ENCODE data around the gene MAGEA12.
"Not testable (repeated sequence)": the region's sequence is repeated elsewhere in the genome, so short reads cannot be mapped to it uniquely, and the experiment has no call there.

MAGEA12 gene

DNA sequence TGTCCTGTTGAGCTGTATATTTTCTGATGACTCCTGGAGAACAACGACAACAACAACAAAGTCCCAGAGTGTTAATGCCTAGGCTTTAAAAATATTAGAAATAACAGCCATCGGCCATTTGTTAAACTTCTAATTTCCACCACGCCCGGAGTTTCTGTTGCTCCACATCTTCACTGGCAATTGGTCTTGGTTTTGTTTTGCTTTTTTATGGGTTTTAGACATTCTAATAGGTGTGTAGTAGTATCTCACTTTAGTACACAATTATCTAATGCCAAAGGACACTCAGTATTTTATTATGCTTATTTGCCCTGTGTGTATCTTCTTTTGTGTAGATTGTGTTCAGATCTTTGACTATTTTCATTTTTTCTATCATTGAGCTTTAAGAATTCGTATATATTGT is 5.0 kb downstream of the MAGEA12 start:
- Histone ChIP-seq H3K9ac (no peak overlapping the region), H3K27me3 (ENCODE audit: insufficient read depth, low read depth) (no peaks in the 10 kb centered on the region), H4K20me1 (ENCODE audit: insufficient read depth) (no peaks in the 10 kb centered on the region), H3K36me3 (ENCODE audit: insufficient read depth) (no peaks in the 10 kb centered on the region), H3K27ac (no peak overlapping the region), H2AFZ (ENCODE audit: low read depth) (no peak overlapping the region), H3K79me2 (ENCODE audit: insufficient read depth, low read depth) (no peaks in the 10 kb centered on the region), H3K4me3 (IDR thresholded peaks at IDR 0.05; ENCODE audit: insufficient read depth, low read depth, low read length) (no peak overlapping the region), H3K4me1 (ENCODE audit: low read depth, poor library complexity, severe bottlenecking) (no peaks in the 10 kb centered on the region), H3K4me2 (no peak overlapping the region)
- TF ChIP-seq, protein P1, sequence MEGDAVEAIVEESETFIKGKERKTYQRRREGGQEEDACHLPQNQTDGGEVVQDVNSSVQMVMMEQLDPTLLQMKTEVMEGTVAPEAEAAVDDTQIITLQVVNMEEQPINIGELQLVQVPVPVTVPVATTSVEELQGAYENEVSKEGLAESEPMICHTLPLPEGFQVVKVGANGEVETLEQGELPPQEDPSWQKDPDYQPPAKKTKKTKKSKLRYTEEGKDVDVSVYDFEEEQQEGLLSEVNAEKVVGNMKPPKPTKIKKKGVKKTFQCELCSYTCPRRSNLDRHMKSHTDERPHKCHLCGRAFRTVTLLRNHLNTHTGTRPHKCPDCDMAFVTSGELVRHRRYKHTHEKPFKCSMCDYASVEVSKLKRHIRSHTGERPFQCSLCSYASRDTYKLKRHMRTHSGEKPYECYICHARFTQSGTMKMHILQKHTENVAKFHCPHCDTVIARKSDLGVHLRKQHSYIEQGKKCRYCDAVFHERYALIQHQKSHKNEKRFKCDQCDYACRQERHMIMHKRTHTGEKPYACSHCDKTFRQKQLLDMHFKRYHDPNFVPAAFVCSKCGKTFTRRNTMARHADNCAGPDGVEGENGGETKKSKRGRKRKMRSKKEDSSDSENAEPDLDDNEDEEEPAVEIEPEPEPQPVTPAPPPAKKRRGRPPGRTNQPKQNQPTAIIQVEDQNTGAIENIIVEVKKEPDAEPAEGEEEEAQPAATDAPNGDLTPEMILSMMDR (conservative IDR thresholded peaks at IDR 0.05; ENCODE audit: low read depth, low read length): no peak

DNA sequence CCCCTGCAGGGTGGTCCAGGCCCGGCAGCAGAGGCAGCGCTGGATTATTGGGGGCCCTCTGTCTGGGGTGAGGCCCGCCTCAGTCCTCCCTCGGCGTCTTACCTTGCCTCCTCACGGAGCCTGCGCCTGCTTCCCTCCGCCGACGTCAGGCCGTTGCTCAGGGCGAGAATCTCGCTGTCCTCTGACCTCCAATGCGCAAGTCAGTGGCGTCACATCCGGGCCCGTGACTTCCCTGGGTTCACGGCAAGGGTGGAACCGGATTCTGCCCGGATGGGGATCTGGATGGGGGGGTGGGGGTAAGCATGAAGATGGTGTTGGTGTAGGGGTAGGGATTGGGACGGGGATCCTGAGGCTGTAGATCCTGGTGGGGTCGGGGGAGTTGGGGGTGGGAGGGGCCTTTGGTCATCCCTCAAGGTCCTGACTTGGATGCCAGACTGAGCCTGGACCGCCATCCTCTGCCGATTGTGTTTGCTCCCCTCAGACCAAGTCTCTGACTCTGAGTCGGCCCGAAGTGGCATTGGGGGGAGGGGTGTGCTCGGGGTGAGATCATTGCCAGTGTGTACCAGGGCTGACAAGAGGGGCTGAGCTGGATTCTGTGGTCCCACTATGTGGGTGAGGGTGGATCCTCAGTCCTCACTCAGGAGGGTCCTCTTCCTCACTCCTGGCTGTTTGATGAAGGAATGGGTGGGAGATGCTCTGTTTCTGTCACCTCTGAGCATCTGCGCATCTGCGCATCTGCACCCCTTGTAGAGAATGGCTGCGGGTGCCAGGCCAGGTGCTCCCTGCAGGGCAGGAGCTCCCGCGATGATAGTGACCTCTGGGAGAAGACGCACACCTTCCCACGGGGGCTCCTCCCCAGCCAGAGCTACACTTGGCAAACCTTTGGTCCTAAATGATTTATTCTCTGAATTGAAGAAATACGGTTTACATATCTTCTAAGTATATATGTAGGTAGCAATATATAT is 20.4 kb downstream of the MAGEA12 start, which contains the start of gene MAGEA2:
Gene MAGEA2, minus strand, starts transcription at position 157 of the 965 bp plus-strand sequence. CDS start 2,479 bp downstream, outside the sequence.
- not testable (repeated sequence) for H3K36me3 ChIP-seq (ENCODE audit: insufficient read depth); H3K79me2 ChIP-seq (ENCODE audit: insufficient read depth, low read depth); H3K4me2 ChIP-seq; H3K27me3 ChIP-seq (ENCODE audit: insufficient read depth, low read depth); H3K27ac ChIP-seq; H3K4me3 ChIP-seq (IDR thresholded peaks at IDR 0.05; ENCODE audit: insufficient read depth, low read depth, low read length); H3K4me1 ChIP-seq (ENCODE audit: low read depth, poor library complexity, severe bottlenecking); H2AFZ ChIP-seq (ENCODE audit: low read depth); H4K20me1 ChIP-seq (ENCODE audit: insufficient read depth); H3K9ac ChIP-seq

DNA sequence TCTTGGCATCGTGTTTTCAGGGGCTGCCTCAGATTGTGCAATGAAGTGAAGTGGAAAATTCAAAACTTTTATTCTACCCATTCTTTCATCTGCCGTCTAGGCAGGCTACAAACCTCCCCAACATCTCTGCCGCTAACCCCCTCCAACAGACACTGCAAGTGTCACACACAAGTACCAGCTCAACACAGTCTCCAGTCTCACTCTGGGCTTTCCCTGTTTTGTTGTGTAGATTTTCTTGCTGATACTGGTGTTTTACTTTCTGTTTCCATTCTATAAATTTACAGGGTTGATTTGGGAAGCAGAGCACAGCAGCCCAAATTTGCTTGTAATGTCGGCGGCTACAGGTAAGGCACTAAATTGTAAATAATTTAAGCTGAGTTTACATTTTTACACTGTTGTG is 21.3 kb downstream of the MAGEA12 start:
- not testable (repeated sequence) for H3K79me2 ChIP-seq (ENCODE audit: insufficient read depth, low read depth); H2AFZ ChIP-seq (ENCODE audit: low read depth); H3K4me2 ChIP-seq; H3K27ac ChIP-seq; H3K4me1 ChIP-seq (ENCODE audit: low read depth, poor library complexity, severe bottlenecking); H4K20me1 ChIP-seq (ENCODE audit: insufficient read depth); H3K36me3 ChIP-seq (ENCODE audit: insufficient read depth); H3K27me3 ChIP-seq (ENCODE audit: insufficient read depth, low read depth); H3K9ac ChIP-seq; H3K4me3 ChIP-seq (IDR thresholded peaks at IDR 0.05; ENCODE audit: insufficient read depth, low read depth, low read length)

DNA sequence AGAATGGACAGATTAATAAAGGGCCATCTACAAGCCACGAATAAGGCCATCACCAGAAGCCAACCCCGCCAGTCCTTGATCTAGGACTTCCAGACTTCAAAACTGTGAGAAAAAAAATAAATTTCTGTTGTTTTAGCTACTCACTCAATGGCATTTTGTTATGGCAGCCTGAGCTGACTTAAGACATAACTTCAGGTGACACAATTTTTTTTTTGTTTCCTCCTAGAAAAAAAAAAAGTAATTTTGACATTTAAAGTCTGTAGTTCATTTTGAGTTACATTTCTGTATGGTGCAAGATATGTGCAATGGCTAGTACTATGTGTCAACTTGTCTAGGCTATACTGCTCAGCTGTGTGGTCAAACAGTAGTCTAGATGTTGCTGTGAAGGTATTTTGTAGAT is 25.4 kb downstream of the MAGEA12 start, which contains the start of gene CSAG3:
Gene CSAG3, plus strand, starts transcription at position 301 of the 400 bp plus-strand sequence.
- H3K4me3 ChIP-seq (IDR thresholded peaks at IDR 0.05; ENCODE audit: insufficient read depth, low read depth, low read length); H3K27me3 ChIP-seq (ENCODE audit: insufficient read depth, low read depth); H3K9ac ChIP-seq; H3K4me2 ChIP-seq; H3K79me2 ChIP-seq (ENCODE audit: insufficient read depth, low read depth); H4K20me1 ChIP-seq (ENCODE audit: insufficient read depth); H3K4me1 ChIP-seq (ENCODE audit: low read depth, poor library complexity, severe bottlenecking); H3K36me3 ChIP-seq (ENCODE audit: insufficient read depth); H2AFZ ChIP-seq (ENCODE audit: low read depth); H3K27ac ChIP-seq: not testable (repeated sequence)

- not testable (repeated sequence) for H3K9ac ChIP-seq; H4K20me1 ChIP-seq (ENCODE audit: insufficient read depth); H3K4me2 ChIP-seq; H3K27me3 ChIP-seq (ENCODE audit: insufficient read depth, low read depth); H3K36me3 ChIP-seq (ENCODE audit: insufficient read depth); H2AFZ ChIP-seq (ENCODE audit: low read depth); H3K4me3 ChIP-seq (IDR thresholded peaks at IDR 0.05; ENCODE audit: insufficient read depth, low read depth, low read length); H3K27ac ChIP-seq; H3K79me2 ChIP-seq (ENCODE audit: insufficient read depth, low read depth); H3K4me1 ChIP-seq (ENCODE audit: low read depth, poor library complexity, severe bottlenecking)
Measured at GRCh38 chrX:152759544-152759943, 26.0 kb downstream of the MAGEA12 start.

GRCh38 chrX:152761582-152761981 is 28.0 kb downstream of the MAGEA12 start:
- H3K36me3 ChIP-seq (ENCODE audit: insufficient read depth); H3K9ac ChIP-seq; H3K79me2 ChIP-seq (ENCODE audit: insufficient read depth, low read depth); H4K20me1 ChIP-seq (ENCODE audit: insufficient read depth); H2AFZ ChIP-seq (ENCODE audit: low read depth); H3K4me1 ChIP-seq (ENCODE audit: low read depth, poor library complexity, severe bottlenecking); H3K27me3 ChIP-seq (ENCODE audit: insufficient read depth, low read depth); H3K4me3 ChIP-seq (IDR thresholded peaks at IDR 0.05; ENCODE audit: insufficient read depth, low read depth, low read length); H3K4me2 ChIP-seq; H3K27ac ChIP-seq: not testable (repeated sequence)

- H4K20me1 ChIP-seq (ENCODE audit: insufficient read depth); H3K27me3 ChIP-seq (ENCODE audit: insufficient read depth, low read depth); H2AFZ ChIP-seq (ENCODE audit: low read depth); H3K9ac ChIP-seq; H3K79me2 ChIP-seq (ENCODE audit: insufficient read depth, low read depth); H3K36me3 ChIP-seq (ENCODE audit: insufficient read depth); H3K4me2 ChIP-seq; H3K4me1 ChIP-seq (ENCODE audit: low read depth, poor library complexity, severe bottlenecking); H3K27ac ChIP-seq; H3K4me3 ChIP-seq (IDR thresholded peaks at IDR 0.05; ENCODE audit: insufficient read depth, low read depth, low read length): not testable (repeated sequence)
Measured at GRCh38 chrX:152766562-152766961, 33.0 kb downstream of the MAGEA12 start.

- not testable (repeated sequence) for H3K79me2 ChIP-seq (ENCODE audit: insufficient read depth, low read depth); H3K36me3 ChIP-seq (ENCODE audit: insufficient read depth); H3K4me1 ChIP-seq (ENCODE audit: low read depth, poor library complexity, severe bottlenecking); H3K27ac ChIP-seq; H3K27me3 ChIP-seq (ENCODE audit: insufficient read depth, low read depth); H3K9ac ChIP-seq; H3K4me3 ChIP-seq (IDR thresholded peaks at IDR 0.05; ENCODE audit: insufficient read depth, low read depth, low read length); H3K4me2 ChIP-seq; H4K20me1 ChIP-seq (ENCODE audit: insufficient read depth); H2AFZ ChIP-seq (ENCODE audit: low read depth)
Measured at GRCh38 chrX:152769549-152770289, 36.2 kb downstream of the MAGEA12 start, which contains the start of gene MAGEA6. TSS of gene MAGEA6 (minus strand) at chrX:152769689. CDS start at chrX:152767650, 2,039 bp downstream.

DNA sequence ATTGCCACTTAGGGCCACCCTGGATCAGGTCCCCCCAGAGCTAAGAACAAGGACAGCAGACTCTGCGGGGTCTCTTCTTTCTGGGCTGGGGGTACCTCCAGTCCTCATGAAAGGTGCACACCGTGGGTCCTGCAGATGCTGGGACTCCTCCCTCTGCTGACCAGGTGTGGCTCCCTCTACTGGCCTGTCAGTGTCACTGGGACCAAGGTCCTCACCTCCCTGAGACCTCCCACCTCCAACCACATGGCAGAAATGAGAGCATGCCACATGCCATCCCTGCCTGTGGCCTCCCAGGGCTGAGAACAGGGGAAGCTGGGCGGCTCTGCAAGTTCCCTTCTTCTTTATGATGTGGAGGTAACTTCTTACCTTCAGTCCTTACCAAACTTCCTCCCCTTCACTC is 53.5 kb downstream of the MAGEA12 start:
- not testable (repeated sequence) for H4K20me1 ChIP-seq (ENCODE audit: insufficient read depth); H3K9ac ChIP-seq; H2AFZ ChIP-seq (ENCODE audit: low read depth)

More for the DNA sequence above, 53.5 kb downstream of the MAGEA12 start:
- H3K36me3 ChIP-seq (ENCODE audit: insufficient read depth); H3K27me3 ChIP-seq (ENCODE audit: insufficient read depth, low read depth); H3K4me3 ChIP-seq (IDR thresholded peaks at IDR 0.05; ENCODE audit: insufficient read depth, low read depth, low read length); H3K27ac ChIP-seq; H3K4me2 ChIP-seq; H3K4me1 ChIP-seq (ENCODE audit: low read depth, poor library complexity, severe bottlenecking); H3K79me2 ChIP-seq (ENCODE audit: insufficient read depth, low read depth): not testable (repeated sequence)
